ENCODE measurements around the gene CCNG2. TPM values are rescaled to one million over a fixed set of nuclear protein-coding genes. Genes with fewer than 3 reads are reported as not detected.

The CCNG2 gene
- total and polyA plus RNA-seq, 9 of the 15 experiments (the other 6 are each of a cell fraction or from before 2014, with no cell fraction given): 0.49 to 6.6 (median 2.9) TPM

GRCh38 chr4:77209012-77209411 is 52.0 kb downstream of the CCNG2 start (continued):
- TF ChIP-seq, protein P1, sequence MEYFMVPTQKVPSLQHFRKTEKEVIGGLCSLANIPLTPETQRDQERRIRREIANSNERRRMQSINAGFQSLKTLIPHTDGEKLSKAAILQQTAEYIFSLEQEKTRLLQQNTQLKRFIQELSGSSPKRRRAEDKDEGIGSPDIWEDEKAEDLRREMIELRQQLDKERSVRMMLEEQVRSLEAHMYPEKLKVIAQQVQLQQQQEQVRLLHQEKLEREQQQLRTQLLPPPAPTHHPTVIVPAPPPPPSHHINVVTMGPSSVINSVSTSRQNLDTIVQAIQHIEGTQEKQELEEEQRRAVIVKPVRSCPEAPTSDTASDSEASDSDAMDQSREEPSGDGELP (CRISPR knock-in tag; IDR thresholded peaks at IDR 0.05; ENCODE audit: borderline replicate concordance): no peak
- TF ChIP-seq ILK (tag; IDR thresholded peaks at IDR 0.05; ENCODE audit: borderline replicate concordance, low read depth): no peak
- TF ChIP-seq, protein P2, sequence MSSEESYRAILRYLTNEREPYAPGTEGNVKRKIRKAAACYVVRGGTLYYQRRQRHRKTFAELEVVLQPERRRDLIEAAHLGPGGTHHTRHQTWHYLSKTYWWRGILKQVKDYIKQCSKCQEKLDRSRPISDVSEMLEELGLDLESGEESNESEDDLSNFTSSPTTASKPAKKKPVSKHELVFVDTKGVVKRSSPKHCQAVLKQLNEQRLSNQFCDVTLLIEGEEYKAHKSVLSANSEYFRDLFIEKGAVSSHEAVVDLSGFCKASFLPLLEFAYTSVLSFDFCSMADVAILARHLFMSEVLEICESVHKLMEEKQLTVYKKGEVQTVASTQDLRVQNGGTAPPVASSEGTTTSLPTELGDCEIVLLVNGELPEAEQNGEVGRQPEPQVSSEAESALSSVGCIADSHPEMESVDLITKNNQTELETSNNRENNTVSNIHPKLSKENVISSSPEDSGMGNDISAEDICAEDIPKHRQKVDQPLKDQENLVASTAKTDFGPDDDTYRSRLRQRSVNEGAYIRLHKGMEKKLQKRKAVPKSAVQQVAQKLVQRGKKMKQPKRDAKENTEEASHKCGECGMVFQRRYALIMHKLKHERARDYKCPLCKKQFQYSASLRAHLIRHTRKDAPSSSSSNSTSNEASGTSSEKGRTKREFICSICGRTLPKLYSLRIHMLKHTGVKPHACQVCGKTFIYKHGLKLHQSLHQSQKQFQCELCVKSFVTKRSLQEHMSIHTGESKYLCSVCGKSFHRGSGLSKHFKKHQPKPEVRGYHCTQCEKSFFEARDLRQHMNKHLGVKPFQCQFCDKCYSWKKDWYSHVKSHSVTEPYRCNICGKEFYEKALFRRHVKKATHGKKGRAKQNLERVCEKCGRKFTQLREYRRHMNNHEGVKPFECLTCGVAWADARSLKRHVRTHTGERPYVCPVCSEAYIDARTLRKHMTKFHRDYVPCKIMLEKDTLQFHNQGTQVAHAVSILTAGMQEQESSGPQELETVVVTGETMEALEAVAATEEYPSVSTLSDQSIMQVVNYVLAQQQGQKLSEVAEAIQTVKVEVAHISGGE (CRISPR knock-in tag; IDR thresholded peaks at IDR 0.05): no peak
- no peak for TF ChIP-seq POU5F1 (IDR thresholded peaks at IDR 0.05; ENCODE audit: borderline replicate concordance, low read depth, low read length, partially characterized antibody)
- TF ChIP-seq TOE1 (IDR thresholded peaks at IDR 0.05; ENCODE audit: borderline replicate concordance): no peak
- TF ChIP-seq TOE1 (CRISPR knock-in tag; IDR thresholded peaks at IDR 0.05; ENCODE audit: borderline replicate concordance, low read depth): no peak
